Stimulated activated CD4-positive, alpha-beta T cell treated with anti-CD3 and anti-CD28 coated beads, TNF-alpha, amount 100 ng/mL, for 4 hours (primary cell): ENCODE measurements around the gene ZNF324B.
A peak's percentile ranks its signal among the peaks of the same experiment; 100 is the strongest.
"Not testable (repeated sequence)": the region's sequence is repeated elsewhere in the genome, so short reads cannot be mapped to it uniquely, and the experiment has no call there.

Source experiments
- DNase-seq, 3 experiments: peaks; one replicate each; pipeline ENCODE4 v3.0.0-alpha.2; 2020; ENCODE audit warnings: low read depth in 3 of 3

The ZNF324B gene

DNA sequence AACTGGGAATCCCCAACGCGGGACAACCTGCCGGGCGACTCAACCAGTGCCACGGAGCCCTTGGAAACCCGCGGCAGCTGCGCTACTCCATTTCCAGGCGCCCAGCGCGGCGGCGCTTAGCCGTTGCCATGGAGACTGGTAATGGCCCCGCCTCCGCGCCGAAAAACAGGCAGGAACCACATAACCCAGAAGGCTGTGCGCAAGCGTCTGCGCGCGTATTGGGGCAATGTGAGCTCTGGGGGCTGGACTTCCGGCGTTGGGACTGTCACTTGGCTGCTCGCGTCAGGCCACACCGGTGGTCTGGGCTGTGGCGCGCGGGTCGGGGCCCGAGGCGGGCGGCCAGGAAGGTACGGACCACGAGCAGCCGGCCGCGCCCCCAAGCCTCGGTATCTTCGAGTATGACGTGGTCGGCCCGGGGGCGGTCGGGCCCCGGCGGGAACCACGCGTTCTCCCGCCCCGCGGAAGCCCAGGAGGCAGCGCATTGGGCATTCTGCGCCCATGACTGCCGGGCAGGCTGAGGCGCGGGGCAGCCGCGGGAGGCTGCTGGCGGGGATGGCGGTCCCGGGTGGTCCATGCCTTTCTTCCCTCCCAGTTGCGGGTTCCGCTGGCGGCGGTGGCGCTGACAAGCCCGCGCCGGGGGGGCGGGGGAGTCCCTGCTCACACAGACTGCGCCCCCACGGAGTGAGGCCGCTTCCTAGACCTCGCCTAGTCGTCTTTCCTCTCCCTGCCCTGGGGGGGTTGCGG lies at the start of gene ZNF324B:
Gene ZNF324B, plus strand, starts transcription at position 265 of the 744 bp plus-strand sequence. CDS start 2,080 bp downstream, outside the sequence.
- DNase-seq, result peak; percentile 85 to 95 (median 95)

DNA sequence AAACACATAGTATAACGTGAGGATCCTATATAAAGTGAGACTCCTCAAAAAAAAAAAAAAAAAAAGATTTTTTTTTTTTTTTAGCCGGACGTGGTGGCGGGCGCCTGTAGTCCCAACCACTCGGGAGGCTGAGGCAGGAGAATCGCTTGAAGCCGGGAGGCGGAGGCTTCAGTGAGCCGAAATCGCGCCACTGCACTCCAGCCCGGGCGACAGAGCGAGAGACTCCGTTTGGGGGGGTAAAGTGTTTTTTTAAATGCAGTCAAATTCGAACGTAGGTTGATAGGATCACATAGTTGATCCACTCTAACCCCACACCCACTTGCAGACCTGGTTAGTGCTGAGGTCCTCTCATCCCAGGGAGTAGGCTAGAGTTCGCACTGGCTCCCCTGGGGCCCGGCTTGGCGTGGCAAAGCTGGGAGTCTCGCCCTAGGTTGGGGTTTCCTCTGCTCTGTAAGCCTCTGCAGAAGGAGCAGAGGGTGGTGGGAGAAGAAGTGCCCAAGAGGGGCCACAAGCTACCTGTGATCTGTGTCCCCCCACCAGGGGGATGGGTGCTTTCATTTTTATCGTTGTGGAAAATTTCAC lies 49.5 kb upstream of the ZNF324B start:
- no peak for DNase-seq

DNA sequence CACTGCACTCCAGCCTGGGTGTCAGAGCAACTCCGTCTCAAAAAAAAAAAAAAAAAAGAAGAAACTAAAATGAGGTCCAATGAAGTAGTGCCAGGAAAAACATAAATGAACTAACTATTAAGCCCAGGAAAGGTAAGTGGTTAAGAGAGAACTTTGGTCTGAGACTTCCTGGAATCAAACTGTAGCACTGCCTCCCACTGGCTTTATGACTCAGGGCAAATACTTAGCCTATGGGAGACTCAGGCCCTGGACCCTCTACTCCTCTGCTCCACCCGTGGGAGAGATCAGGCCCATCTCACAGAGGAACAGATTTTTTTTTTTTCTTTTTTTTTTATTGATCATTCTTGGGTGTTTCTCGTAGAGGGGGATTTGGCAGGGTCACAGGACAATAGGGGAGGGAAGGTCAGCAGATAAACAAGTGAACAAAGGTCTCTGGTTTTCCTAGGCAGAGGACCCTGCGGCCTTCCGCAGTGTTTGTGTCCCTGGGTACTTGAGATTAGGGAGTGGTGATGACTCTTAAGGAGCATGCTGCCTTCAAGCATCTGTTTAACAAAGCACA lies 47.4 kb upstream of the ZNF324B start:
- DNase-seq, result not testable (repeated sequence)

DNA sequence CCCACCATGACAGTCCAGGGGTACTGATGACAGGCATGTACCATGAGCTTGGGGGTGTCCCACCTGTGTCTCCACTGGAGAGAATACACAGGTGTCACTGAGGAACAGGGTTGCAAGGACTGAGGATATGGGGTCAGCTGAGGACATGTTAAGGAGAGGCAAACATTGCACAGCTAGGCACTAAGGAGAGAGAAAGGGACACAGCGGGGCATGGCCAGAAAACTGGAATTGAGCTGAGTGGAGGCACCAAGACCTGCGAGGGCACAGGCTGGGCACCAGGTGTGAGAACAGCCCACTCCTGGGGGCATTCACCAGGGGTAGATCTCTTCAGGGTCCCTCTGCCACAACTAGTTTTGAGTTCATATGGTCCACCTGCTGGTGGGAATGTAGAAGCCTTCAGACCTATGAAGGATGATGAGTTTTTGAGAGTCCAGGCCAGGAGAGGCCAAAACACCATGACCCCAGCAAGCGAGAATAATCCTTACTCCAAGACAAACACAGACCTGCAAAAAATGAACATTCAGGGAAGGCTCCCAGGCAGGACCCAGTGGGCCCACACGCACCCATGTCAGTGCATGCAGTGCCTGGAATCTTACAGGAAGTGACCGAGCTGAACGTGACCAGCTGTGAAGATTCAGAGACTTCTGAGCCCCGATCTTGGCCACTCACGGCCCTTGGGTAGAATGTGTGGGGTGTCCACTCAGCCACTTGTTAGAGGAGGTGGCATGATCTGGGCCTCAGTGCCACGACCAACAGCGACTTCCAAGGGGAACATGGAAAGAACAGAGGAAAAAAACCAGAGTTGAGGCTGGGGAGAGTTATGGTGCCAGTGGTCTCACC lies 44.4 kb upstream of the ZNF324B start:
- DNase-seq, result no peak

DNA sequence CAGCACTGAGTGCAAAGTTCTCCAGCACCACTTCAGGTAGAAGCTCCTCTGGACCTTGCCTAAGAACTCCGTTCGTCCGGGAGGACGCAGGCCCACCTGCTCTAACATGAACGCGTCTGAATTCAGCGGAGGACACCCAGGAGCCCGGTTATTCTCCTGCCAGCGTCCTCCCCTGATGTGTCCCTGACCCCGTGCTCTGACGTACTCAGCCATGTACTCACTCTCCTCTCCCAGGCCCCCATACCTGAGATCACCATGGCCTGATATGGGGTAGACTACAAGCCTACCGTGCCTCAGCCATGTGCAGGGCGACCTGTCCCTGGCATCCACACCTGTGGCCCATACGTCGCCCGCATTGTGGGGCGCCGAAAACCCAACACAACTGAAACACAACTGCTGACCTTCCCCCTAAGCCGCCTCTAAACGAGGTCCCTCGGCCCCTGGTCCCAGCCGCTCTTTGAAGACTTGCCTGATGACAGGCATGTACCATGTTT lies 43.7 kb upstream of the ZNF324B start:
- no peak for DNase-seq

DNA sequence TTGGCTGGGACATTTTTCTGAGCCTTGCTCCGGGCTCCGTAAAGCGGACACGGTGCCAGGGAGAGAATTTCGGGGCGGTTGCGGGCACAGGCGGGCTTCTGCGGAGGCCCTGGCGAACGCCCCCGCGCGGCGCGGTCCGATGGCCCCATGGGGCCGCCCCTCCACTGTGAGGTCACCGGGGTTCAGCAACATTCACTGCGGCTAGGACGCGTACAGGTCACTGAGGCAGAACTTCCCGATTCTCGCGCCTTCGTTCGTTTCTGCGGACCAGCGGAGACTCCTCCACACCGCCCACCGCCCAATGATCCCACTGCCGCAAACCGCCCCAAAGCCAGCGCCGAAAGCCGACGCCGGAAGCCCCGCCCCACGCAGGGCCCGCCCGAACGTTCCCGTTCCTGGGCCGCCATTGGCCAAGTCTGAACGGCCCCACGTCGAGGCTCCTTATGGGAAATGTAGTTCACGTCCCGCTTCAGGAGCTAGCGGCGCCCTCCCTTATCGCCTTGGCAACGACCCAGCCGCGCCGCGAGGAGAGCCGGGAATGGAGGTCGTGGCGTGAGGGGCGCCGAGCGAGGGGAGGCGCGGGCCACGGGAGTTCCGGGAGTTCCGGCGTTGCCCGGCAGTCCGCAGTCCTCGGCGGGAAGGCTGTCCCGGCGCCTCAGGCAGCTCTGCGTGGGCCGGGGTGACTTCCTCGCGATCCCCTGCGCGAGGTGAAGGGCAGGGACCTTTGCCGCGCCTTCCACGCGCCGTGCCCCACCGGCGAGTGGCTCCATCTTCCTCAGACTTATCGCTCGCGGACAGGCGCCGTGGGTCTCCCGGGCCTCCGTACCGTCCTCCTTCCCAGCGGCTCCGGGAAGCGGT lies 43.0 kb upstream of the ZNF324B start, which contains the start of gene ZNF584:
Gene ZNF584, plus strand, starts transcription at position 498 of the 858 bp plus-strand sequence. CDS start 499 bp downstream, outside the sequence.
- DNase-seq, result peak; percentile 90 to 92 (median 90)

DNA sequence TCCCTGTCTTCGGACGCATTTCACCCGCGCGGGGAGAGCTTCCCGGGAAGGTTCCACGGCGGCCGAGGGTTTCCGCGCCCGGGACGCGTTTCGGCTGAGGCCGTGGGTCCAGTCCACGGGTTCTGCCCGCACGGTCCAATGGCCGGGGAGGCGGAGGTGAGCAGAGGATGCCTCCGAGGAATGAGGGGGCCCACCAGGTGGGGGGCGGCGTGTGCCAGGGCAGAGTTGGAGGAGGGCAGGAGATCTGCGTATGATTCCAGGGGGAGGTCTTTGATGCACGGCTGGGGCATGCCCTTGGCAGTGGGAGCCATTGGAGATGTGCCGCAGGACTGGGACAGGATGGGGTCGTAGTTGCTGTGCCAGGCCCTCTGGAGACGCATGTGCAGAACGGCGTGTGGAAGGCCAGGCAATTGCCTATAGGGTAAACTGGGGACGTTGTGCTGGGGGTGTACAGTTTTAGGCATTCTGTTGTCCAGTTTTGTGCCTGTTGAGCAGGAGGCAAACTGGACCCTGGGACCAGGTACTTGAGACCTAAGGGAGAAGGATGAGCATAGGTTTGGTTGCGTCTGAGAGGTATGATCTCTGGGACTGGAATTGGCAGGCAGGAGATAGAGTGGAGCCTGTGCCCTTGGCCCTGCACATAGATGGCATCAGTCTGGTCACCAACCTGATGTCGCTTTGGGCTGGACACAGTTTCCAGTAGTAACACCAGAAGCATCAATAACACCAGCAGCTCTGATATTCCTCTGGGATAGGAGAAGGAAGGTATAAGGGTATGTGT lies 42.2 kb upstream of the ZNF324B start:
- no peak for DNase-seq

DNA sequence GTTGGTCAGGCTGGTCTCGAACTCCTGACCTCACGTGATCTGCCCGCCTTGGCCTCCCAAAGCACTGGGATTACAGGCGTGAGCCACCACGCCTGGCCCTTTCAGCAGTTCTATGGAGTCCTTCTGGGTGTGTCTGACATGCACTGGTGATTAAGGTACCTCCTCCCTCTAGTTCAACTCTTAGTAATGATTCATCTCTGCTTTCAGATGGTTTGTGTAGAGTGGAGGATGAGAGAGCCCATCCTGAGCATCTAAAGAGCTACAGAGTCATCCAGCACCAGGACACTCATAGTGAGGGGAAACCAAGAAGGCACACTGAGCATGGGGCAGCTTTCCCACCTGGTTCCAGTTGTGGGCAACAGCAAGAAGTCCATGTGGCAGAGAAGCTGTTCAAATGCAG lies 34.8 kb upstream of the ZNF324B start:
- DNase-seq, result no peak

DNA sequence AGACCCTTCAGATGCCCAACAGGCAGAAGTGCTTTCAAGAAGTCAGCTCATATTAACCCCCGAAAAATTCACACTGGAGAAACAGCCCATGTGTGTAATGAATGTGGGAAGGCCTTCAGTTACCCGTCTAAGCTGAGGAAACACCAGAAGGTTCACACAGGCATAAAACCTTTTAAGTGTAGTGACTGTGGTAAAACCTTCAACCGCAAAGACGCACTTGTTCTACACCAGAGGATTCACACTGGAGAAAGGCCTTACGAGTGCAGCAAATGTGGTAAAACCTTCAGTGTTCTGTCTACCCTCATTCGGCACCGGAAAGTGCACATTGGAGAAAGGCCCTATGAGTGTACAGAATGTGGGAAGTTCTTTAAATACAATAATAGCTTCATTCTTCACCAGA lies 34.4 kb upstream of the ZNF324B start:
- no peak for DNase-seq

DNA sequence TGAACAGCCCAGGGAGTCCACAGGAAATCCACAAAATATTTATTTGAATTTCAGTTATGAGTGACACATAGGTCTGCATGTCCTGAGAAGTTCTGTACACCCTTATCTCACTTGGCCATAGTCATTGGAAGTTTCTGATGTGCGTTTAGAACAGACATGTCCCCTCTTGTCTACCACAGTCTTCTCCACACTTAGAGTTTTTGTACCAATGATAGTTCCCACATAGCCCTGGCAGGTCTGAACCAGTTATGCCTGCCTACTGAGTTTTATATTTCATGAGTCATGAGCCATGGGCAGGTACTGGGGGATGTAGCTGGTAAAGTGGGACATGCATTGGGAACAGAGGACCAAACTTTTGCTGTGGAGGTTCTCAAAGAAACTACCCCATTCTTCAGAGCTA lies 22.8 kb upstream of the ZNF324B start:
- no peak for DNase-seq

DNA sequence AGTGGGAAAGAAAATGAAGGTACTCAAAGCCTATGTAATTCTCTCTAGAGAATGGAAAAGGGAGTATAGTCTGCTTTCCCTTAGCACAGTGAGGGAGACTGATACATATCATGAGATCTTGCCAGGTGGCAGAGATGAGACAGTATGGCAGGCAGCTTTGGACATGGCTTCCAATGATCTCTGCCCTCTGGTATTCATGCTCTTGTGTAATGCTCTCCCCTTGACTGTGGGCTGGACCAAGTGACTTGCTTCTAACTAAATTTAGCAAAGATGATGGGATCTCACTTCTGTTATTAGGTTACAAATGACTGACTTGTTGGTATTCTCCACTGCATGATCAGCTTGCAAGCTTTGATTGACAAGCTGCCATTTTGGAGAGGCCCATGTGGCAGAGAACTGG lies 21.7 kb upstream of the ZNF324B start:
- DNase-seq, result no peak

DNA sequence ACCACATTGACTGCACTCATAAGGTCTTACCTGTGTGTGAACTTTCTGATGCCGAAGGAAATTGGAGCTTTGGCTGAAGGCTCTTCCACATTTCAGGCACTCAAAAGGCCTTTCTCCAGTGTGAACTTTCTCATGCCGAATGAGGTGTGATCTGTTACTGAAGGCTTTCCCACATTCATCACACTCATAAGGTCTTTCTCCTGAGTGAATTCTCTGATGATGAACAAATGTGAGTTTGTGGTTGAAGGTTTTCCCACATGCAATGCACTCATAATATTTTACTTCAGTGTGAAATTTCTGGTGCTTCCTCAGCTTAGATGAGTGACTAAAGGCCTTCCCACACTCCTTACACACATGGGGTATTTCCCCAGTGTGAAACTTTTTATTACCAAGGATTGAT lies 17.2 kb upstream of the ZNF324B start:
- DNase-seq, result no peak

DNA sequence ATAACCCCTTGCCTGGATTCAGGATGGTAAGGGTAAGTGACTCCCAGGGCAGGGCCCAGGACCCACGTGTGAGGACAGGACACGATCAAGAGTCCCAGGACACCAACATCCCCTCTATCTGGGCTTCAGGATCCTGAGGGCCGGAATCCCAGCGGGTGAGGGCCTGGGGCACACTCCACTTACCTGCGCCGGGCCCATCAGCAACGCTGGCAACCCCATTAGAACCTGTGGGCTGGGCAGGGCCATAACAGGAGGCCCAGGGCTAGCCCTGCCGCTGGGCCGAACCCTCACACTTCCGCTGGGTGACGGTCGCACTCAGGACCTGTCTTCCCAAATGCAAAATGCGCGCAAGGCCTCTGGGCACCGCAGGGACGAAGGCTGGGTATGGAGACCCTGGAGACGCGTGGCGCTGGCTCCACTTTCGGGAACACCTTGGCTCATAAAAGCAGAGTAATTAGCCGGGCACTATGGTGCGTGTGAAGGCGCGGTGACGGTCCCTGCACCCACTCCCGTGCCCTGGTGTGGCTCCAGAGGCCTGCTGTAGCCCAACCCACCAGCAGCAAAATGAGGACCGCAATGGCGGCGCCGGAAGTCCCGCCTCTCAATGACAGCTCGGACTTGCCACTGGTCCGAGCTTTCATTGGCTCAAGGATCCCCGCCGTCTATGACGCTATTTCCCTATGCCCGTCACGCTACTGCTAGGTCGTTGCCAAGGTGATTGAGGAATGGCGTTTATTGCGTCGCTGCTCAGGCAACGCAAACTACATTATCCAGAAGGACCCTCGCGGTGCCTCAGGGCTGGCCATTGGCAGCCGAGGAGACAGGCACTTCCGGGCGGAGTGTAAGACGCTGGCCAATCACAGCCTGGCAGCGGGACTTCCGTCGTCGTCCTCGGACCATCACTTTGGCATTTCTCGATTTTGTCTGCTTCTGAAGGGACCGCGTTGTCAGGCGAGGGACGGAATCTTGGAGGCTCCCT lies 11.6 kb upstream of the ZNF324B start, which contains the start of gene ZNF132:
Gene ZNF132, minus strand, starts transcription at position 578 of the 979 bp plus-strand sequence. Its CDS starts 332 bp downstream, at position 246.
- DNase-seq, result peak; percentile 67 to 91 (median 85)

DNA sequence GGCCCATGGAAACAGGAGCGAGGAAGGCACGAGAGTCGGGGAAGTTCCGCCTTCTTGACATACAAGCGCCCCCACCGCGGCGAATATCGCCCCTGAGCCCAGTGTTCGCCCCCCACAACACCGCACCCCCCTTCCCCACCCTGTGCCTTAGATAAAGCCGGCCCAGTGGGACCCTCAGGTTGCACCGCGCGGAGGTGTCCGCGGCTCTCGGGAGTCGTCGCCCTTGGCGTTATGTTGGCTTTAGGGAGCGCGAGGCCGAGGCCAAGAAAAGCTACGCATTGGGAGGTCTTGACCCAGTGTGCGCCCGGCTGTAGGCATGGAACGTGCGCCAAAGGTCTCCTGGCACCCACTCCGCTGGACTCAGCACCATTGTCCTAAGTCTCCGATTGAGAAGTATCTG lies 10.9 kb upstream of the ZNF324B start:
- no peak for DNase-seq

DNA sequence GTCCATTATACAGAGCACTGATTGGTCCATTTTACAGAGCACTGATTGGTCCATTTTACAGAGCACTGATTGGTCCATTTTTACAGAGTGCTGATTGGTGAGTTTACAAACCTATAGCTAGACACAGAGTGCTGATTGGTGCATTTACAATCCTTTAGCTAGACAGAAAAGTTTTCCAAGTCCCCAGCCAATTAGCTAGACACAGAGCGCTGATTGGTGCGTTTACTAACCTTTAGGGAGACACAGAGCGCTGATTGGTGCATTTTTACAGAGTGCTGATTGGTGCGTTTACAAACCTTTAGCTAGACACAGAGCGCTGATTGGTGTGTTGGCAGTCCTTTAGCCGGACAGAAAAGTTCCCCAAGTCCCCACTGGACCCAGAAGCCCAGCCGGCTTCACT lies 8.4 kb upstream of the ZNF324B start:
- not testable (repeated sequence) for DNase-seq

DNA sequence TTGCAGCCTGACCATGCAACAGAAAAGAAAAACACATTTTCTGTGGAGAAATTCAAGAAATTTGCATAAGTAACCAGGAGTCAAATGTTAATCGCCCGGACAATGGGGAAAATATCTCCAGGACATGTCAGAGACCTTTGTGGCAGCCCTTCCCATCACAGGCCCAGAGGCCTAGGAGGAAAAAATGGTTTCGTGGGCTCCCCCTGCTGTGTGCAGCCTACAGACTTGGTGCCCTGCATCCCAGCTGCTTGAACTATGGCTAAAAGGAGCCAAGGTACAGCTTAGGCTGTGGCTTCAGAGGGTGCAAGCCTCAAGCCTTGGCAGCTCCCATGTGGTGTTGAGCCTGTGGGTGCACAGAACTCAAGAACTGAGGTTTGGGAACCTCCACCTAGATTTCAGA lies 2.6 kb upstream of the ZNF324B start:
- not testable (repeated sequence) for DNase-seq

DNA sequence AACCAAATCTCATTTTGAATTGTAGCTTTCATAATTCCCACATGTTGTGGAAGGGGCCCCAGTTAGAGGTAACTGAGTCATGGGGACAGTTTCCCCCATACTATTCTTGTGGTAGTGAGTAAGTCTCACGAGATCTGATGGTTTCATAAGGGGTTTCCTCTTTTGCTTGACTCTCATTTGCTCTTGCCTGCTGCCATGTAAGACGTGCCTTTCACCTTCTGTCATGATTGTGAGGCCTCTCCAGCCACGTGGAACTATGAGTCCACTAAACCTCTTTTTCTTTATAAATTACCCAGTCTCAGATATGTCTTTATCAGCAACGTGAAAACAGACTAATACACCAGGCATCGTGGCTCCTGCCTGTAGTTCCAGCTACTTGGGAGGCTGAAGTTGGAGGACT lies 1.4 kb upstream of the ZNF324B start:
- not testable (repeated sequence) for DNase-seq

DNA sequence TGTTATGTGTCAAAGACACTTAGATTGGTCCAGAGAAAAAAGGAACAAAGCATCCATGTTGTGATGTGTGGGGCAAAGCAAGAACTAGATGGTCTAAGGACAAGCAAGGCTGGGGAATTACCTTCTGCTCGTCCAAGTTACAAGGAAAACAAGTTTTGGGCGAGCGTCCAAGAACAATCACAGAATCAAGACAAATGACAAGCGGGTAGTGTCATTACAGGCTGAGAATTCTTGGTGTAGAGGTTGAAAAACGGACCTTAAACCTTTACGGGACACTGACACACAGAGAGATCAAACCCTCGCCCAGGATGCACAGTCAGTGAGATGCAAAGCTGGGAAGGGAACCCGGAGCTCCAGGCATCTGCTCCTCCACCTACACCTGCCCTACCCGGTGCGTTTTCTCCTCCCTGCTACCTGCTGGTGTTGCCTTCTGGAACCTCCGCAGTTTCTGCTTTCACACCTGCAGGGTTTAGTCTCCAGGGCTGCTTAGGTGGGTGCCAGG lies 515 bp upstream of the ZNF324B start:
- DNase-seq, result no peak

DNA sequence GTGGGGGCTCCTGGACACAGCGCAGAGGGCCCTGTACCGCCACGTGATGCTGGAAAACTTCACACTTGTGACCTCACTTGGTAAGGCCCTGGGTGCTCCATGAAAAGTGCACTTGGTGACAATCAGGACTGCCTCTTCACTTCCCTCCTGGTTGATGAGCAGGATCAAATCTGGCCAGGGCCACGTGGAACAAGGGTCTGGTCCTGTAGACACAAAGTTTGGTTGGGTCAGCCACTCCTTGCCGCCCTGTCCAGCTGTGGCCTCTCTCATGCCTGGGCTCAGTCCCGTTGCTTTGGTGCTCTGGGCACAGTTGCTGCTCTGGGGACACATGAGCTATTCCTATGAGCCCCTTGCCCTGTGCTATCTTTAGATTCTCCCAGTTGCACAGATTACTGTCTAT lies 2.3 kb downstream of the ZNF324B start:
- DNase-seq, result no peak
